Medulla oblongata (tissue), 1 donor: Measurements from ENCODE around the gene CDC42BPG.
"Not testable (repeated sequence)": the region's sequence is repeated elsewhere in the genome, so short reads cannot be mapped to it uniquely, and the experiment has no call there.

ENCODE experiments used
- DNase-seq: peaks from one replicate; pipeline ENCODE4 v3.0.0-alpha.2; 2015; ENCODE audit errors: extremely low spot score

CDC42BPG gene

DNA sequence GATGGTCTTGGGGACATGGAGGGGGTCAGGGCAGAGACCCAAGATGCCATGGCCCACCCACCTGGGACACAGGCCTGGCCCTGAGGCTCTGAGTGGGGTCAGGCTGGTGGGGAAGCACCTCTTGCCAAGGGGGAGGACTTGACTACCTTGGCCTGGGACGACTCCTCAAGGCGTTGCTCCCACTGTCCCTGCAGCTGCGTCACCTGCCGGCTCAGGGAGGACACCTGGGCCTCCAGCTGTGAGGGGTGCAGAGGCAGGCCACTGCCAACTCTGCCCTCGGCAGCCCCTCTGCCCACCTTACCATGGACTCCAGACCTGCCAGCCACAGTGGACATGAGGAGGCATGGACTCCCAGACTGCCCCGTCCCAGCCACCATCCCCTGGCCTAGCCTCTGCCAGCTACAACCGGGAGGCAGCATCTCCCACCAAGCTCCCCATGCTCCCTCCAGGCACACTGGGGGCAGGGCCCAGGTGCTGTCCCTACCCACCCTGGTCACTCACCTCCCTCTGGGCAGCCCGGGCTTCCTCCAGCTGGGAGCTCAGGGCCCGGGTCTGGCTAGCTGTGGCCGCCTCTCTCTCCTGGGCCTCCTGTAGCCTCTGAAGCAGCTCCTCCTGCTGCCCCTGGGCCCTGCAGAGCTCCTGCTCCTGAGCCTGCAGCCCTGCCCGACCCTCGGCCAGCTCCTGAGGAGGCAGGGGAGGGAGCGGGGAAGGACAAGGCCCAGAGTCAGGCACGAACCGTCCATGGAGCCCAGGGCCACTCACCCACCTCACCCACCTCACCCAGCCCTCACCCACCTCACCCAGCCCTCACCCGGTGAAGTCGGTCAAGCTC, 8.6 kb downstream of the CDC42BPG start:
- DNase-seq: no peak

DNA sequence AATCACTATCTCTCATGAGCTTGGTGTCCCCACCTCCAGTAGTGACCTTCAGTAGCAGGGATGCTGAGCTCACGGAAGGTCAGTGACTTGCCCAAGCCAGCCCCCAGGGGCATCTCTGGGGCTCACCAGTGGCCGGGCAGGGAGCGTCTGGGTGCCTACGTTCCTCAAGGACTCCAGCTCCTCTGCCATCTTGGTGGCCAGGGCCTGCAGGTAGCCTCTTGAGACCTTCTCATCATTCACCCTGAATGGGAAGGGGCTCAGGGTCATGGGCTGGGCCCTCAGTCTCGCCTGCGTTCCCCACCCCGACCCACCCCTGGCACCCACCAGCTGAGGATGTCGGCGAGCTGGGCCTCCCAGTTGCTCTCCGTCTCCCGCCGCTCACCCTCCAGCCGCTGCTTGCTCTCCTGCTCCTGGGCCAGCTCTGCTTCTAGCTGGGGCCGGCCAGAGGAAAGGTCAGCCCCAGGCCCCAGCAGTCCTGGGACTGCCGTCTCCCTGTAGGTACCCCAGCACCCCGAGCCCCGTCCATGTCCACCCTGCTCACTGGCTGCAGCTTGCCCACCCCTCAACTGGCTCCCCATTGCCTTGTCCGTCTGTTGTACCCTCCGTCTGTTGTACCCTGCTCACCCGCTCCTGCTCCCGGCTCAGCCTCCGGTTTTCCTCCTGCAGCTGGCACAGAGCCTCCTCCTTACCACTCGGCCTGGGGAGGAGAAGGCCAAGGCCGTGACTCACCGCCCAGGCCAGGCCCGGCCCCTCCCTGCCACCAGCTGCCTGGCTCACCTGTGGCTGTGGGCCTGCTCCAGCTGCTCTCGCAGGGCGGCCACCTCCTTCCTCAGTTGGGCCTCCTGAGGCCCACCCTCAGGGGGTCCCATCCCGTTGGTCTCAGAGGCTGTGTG, 9.5 kb downstream of the CDC42BPG start:
- no peak for DNase-seq

DNA sequence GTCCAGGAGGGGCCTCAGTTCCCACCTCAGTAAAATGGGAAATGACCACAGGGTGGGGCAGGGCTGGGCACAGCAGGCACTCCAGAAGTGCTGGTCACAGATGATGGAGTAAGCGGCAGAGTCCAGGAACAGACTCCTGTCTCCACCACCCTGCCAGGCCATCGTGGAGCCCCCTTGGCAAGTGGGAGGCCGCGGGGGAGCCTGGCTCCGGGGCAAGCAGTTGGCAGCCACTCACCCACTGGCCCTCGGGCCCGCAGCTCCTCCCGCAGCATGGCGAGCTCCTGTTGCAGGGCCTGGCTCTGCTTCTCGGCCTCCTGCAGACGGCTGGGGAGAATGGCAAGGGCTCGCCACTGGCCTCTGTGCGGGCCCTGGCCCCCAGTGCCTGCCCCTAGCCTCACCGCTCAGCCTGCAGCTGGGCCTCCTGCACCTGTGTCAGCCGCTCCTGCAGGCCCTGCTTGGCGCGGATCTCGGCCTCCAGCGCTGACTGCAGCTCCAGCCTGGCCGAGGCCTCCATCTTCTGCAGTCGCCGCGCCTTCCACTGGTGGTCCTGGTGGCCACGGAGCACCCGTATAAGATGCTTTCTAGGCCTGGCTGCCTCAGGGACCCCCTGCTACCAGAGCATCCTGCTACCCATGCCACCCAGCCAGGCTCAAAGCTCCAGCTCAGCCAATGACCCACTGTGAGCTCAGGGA, 10.3 kb downstream of the CDC42BPG start:
- DNase-seq: no peak

DNA sequence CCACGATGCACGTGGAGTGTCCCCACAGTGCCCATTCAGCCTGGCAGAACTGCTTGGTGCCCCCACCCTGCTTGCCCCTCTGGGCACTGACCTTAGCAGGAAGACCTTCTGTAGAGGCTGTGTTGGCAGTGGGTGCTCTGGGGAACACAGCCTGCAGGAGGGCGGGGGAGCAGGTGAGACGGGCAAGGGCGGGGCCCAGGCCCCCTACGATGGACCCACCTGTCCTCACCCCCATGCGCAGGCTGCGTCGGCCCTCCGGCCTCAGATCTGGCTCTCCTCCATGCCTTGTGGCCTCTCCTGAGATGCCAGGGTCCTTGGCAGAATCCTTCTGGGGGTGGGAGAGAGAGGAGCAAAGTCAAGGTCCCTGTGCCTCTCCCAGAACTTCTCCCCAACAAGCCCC, 10.9 kb downstream of the CDC42BPG start:
- no peak for DNase-seq

DNA sequence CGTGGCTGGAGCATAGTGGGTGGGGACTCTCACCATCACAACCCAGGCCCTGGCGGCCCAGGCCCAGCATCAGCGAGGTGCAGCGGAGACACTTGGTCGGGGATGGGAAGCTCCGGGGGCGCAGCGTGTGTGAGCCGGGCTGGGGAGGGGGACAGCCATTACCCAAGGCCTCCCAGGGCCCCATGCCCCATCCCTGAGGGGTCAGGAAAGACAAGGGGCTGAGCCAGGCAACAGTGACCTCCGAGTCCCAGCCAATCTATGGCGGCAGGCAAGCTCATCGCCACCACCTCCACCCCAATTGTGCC, 11.3 kb downstream of the CDC42BPG start:
- no peak for DNase-seq

DNA sequence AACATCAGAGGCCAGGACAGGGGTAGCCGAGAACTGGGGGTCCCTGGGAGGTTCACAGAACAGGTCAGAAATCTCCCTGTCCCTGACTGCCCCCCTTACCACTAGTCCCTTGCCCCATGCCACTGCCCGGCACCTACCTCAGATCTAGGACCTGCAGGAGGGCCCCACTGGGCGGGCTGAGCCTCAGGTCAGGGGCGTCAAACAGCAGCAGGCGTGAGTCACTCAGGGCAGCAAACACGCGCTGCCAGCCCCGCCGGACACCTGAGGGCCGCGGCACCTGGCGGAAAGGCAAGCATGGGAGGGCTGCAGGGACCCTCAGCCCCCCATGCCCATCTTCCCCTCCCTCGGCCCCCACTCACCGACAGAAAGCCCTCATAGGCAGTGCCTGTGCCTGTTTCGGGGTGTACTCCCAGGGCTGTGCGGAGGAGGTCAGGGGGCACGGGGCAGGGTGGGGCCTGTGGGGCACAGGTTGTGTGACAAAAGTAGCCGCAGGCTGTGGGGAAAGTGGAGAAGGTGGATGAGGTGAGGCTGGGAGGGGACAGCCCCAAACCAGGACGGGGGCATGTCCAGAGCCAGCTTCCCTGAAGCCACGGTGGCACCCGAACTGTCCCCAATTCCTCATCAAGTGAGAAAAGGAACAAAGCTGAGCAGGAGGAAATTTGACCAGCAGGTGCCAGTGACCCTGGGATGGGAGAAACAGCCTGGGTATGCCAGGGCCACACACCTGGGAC, 11.8 kb downstream of the CDC42BPG start:
- no peak for DNase-seq

DNA sequence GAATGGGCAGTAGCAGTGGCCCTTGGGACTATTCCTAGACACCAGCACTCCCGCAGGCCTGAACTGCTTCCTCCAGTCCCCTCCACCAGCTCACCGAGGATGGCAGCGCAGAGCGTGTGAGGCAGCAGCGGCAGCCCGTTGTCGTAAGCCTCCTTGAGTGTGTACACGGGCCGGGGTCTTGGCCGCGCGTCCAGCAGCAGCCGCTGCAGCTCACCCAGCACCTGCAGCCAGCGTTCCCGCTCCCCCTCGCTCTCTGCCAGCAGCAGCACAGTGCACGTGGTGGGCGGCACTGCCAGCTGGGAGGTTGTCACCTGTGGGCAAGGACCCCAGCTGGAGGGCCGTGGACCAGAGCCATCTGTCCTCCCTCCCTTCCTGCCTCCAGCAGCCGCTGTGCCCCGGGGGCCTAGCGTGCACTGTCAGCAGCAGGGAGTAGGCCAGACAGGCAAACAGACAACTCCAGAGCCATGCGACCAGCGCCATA, 13.0 kb downstream of the CDC42BPG start:
- no peak for DNase-seq

DNA sequence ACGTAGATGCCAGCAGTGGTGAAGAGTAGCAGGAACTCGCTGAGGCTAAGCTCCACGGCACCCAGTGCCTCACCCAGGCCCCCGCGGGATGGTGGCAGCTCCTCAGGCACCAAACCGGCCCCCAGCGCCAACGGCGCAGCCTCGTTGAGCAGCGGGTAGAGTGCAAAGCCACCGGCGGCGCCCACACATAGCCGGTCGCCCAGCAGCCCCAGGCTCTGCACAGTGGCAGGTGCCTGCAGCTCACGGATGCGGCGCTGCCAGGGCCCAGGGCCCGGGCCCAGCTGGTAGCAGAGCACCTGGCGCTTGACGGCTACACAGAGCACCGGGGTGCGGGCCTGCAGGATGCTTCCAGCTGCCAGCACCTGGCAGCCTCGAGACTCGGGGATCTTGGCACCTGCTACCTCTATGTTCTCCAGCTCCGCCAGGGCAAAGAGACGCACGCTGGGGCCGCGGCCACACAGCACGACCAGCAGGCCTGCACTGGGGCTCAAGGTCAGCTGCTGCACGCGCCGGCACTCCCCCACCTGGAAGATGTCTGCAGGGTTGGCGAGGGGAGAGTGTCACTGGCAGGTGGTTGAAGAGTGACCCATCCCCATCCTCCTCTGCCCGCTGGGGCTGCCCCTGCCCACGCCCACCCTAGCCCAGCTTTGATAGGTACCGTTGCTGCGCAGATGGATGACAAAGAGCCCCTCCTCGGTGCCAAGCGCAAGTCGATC, 14.8 kb downstream of the CDC42BPG start:
- no peak for DNase-seq

DNA sequence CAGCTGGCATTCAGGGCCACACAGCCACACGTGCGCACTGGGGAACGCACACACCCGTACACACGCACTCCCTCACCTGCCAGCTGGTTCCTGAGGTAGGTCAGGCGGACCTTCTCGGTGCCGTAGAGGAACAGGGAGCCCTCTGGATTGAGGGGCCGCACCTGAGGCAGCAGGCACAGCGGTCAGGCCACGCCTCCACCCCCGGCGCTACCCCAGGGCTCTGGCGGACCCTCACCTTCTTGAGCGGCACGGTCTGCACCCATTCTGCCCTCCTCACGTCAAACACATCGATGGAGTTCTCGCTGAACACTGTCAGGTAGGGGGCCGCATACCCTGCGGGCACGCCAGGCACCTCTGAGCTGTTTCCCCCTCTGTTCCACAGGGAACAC, 17.0 kb downstream of the CDC42BPG start:
- DNase-seq: no peak

DNA sequence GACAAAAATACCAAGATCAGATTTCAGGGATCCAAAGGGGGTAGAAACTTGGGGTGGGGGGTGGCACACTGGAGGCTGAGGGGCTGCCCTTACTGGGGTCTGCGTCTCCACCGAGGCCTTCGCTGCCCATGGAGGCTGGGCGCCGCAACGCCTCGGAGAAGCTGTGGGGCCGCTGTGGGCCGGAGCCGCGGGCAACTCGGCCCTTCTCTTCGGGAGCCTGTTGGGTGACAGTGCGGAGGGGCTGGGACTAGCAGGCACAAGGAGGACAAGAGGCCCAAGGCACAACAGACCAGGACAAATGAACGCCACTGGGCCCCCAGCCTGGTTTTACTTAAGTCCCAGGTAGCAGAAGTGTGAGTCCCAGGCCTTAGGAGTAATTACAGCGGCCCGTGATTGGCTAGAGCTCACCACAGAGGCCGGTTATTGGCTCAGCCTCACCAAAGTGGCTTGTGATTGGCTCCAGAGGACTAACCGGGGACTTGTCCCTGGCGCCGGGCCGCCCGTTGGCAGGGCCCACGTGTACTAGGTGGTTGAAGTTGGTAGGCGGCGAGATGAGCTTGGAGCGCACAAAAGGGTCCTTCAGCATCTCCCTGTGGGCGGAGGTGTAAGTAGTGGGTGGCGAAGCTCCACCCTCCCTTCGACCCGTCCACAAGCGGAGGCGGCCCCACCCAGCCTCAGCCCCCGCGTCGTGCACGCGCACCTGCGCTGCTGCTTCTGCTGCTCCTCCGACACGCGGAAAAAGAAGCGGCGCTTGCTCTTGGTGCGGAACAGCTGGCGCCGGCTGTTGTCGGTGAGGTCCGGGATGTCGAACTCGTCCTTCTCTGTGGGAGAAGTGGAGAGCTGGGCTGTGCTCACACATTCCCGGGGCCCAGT, 17.6 kb downstream of the CDC42BPG start:
- no peak for DNase-seq

DNA sequence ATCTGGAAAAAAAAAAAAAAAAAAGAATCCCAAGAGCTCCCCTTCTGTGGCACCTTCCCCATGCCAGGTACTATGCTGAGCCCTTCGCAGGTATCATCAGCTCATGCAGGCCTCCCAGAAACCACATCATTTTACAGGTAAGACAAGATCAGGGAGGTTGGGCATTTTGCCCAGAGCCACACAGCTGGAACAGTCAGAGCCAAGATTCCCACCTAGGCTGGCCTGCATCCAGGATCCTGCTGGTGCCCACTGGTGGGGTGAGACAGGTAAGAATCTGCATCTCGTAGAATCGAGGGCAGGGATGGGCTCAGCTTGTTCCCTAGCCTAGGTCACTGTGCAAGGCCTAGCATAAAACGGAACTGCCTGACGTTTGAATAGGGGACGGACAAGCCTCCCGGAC, 18.4 kb downstream of the CDC42BPG start:
- DNase-seq: no peak

DNA sequence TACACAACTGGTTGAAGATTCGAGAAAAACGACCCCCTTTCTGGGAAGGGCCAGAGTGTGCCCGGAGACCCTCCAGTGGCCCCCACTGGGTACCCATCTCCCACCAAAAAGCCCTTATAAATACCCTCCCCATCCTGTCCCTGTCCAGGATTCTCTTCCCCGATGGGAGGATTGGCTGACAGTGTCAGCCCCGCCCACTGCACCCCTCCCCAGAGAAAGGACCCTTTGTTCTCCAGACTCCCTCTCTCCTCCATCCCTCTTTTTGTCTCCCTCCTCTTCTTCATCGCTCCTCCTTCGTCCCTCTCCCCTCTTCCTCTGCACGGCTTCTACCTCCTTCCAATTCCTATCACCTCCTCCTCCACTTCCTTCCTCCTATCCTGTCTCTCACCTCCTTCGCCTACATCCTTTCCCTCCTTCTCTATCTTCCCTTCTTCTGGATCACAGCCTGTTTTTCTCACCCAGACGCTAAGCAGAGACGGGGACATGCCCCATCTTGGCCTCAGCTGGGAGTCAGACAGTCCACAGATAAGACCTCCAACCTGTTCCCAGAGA, 20.8 kb downstream of the CDC42BPG start:
- DNase-seq: no peak

DNA sequence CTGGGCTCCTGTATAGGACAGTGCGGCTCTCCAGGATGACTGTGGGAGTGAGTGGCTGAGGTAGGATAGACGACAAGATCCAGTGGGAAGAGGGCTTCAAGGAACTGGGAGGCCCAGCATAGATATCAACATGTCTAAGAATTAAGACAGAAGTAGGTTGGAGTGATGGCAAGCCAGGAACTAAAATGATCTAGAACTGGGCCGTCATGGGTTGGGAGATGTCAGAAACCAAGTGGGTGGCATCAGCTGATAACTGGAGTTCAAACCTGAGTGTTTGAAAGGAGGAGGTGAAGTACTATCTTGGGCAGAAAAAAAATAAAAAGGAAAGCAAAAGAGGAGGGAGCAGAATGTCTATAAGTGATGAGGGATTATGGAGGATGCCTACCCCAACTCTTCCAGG, 27.0 kb downstream of the CDC42BPG start:
- DNase-seq: no peak

DNA sequence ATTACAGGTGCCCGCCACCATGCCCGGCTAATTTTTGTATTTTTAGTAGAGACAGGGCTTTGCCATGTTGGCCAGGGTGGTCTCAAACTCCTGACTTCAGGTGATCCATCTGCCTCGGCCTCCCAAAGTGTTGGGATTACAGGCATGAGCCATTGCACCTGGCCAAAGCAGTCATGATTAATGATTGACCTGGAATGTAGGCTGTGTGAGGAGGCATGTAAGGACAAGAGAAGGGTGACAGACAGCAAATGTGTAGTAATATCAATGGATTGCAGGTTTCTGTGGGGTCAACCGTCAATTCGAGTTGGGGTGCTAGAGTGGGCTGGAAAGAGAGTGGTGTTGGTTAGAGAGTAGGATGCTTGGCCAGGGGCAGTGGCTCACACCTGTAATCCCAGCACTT, 29.0 kb downstream of the CDC42BPG start:
- not testable (repeated sequence) for DNase-seq

DNA sequence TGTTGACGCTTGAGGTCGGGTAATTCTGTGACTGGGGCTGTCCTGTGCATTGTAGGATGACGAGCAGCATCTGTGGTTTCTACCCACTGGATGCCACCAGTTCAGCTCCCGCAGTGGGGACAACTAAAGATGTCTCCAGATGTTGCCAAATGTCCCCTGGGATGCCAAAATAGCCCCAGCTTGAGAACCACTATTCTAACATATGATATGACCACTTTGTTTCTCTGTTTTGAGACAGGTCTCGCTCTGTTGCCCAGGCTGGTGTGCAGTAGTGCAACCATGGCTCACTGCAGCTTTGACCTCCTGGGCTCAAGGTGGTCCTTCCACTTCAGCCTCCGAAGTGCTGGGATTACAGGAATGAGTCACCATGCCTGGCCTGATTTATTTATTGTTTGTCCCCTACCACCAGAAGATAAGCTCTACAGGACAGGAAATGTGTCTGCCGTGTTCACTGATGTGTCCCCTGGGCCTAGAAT, 29.7 kb downstream of the CDC42BPG start:
- no peak for DNase-seq

DNA sequence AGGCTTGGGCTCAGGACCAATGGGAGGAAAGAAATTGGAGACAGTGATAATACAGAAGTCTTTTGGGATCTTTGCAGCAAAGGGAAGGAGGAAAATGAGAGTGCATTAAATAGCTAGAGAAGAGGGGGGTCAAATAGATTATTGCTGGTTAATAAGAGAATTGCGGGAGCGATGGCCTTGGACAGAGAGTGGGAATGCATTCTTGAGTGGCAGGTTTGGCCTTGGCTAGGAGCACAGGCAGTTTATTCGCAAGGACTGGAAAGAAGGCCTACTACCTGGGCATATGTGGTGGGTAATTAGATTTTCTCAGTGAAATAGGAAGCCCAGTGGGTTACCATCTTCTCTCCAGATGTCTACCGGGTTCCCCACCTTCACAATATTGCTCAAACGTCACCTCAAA, 30.6 kb downstream of the CDC42BPG start:
- no peak for DNase-seq

DNA sequence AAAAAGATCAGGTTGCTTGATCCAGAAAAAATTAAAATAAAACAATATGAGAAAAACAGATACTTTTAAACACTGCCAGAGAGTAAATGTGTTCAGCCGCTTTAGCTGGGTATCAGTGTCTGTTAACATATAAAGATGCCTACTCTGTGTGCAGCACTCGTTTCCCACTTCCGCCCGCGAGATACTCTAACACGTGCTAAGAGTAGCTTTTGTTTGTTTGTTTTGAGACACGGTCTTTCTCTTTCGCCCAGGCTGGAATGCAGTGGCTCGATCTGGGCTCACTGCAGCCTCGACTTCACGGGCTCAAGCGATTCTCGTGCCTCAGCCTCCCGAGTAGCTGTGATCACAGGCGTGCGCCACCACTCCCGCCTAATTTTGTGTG, 33.6 kb downstream of the CDC42BPG start:
- DNase-seq: no peak

DNA sequence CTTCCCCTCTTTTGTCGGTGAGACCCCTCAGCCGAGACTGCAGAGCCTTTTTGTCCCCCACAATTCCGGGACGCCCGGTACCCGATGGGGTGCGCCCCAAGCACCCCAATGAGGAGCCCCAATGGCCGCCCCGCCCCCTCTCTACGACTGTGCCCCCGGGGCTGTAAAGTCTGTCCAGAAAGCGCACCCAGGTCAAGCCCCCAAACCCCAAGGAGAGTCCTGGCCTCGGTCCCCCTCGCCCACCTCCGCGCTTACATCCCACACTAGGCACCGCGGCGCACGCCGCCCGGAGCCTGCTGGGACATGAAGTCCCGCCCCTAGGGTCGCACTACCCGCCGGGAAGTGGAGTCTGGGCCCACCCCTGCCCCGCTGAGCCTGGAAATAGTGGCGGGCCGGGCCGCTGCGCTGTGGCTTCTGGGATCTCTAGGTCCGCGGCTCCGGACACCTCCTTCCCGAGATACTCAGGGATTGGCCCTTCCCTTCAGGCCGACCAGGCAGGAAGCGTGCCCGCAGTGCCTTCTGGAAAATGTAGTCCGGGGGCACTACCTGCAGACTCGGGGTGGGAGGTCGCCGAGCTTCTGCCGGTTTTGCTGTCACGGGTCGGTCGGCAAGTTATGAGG, 34.1 kb downstream of the CDC42BPG start, which contains the start of gene MEN1:
MEN1 (minus strand) TSS at position 281 of the 620 bp plus-strand sequence. CDS start 442 bp downstream, outside the sequence.
- peak; percentile 97 for DNase-seq

DNA sequence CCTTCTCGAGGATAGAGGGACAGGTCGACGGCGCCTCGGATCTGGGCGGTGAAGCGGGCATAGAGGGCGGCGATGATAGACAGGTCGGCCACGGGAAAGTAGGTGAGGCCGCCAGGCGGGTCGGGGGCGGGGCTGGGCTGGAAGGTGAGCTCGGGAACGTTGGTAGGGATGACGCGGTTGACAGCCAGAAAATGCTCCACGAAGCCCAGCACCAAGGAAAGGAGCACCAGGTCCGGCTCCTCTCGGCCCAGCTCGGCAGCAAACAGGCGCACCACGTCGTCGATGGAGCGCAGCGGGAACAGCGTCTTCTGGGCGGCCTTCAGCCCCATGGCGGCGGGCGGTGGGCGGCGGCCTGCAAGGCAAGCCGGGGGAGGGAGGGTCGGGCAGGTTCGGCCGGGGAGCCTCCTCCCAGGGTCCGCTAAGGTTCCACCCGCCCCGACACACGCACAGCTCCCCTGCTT, 34.6 kb downstream of the CDC42BPG start:
- DNase-seq: no peak
